Suppressor macrophage treated with lipopolysaccharide for 4 hours (primary cell): ENCODE data around the gene RPL21.
"Not testable (repeated sequence)": the region's sequence is repeated elsewhere in the genome, so short reads cannot be mapped to it uniquely, and the experiment has no call there.

Experiments
- DNase-seq: peaks from one replicate; pipeline ENCODE4 v3.0.0-alpha.2; 2020

RPL21 gene

GRCh38 chr13:27293076-27293691 lies 41.8 kb downstream of the RPL21 start:
- DNase-seq: no peak

DNA sequence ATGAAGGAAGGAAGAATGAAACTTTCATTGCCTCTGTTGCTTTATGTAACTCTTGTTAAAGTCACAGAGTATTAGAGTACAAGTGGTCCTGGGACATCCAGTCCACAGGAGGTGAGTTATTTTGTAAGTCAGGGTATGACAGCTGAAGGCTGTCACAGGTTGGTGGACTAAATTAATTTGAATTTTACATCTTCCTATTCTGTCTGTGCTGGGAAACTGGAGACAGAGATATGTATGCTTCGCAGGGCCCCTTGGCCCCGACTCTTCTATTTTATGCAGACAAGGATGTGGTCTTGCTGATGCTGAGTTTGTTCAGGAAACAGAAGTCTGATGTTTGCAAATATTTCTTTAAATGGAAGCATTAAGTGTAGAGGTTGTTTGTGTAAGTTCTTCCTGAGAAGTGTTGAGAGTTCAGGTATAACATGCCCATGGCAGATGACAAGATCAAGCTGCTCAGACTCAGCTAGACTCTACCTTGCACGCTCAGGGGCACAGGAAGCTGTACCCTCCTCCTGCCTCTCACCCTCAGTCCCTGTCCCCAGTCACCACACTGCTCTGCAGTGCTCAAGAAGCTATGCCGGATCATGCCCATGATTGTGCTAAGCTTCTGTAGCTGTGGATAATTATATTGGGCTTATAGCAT lies 42.6 kb downstream of the RPL21 start:
- DNase-seq: no peak

GRCh38 chr13:27295096-27295495 lies 43.7 kb downstream of the RPL21 start:
- DNase-seq: no peak

DNA sequence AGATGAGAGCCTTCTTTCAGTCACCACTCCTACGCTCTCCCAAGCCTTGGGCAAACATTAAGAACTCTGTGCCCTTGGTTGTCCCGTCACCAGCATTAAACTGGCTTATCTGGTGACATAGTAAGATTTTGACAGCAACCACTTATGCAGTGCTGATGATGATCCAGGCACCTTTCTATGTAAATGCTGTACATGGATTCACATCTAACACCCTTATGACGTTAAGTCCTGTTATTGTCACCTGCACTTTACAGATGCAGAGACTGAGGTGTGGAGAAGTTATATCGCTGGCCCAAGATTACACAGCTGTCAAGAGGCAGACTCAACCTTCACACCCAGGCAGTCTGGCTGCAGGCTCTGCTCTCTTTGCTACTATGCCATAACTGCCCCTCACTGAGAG lies 44.3 kb downstream of the RPL21 start:
- no peak for DNase-seq

- DNase-seq: no peak
These were observed 45.1 kb downstream of the RPL21 start for GRCh38 chr13:27296496-27296895.

DNA sequence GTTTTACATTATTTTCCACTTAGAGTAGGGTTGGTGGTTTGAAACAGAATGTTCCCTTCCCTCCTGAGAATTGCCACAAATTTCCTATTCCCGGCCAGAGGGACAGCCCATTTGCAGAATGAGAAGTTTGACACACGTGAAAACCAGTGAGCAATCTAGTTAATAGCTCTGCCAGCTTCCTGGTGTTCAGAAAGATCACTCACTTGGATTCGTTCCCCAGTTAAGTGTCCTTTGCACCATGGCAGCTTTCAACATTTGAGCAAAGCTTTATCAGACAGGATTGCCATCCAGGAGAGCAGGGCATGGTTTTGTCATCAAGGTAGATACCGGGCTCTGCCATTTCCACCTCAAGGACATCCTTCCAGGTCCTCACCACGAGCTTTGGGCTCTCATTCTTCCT lies 47.5 kb downstream of the RPL21 start:
- DNase-seq: no peak

- not testable (repeated sequence) for DNase-seq
These were observed 49.0 kb downstream of the RPL21 start for GRCh38 chr13:27300406-27300805.

GRCh38 chr13:27300941-27301586 lies 49.7 kb downstream of the RPL21 start:
- DNase-seq: no peak

DNA sequence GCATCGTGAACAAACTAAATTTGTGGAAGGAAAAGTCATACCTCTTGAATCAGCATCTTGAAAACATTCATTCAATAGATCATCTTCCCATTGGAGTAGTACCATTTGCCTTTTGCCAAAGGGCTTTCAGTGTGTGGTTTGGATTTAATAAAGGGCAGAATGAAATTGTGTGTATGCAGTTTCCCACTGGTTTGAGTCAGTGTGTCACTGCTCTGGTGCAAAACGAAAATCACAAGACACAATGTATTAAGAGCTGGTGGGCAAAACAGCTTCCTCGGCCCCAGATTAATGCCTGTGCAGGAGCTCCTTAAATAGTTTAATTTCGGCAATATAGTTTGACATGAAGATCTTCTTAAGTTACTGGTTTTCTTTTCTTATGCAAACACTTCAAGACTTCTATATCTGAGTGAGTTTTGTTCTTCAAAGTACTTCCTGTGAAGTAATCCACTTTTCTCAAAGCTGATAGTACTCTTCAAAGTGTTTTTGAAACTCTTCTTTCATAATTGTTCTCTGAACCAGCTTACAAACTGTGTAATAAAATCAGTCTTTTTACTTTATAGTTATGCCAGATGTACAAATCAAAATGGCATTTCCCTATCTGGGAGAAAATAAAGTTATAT lies 51.4 kb downstream of the RPL21 start:
- no peak for DNase-seq

DNA sequence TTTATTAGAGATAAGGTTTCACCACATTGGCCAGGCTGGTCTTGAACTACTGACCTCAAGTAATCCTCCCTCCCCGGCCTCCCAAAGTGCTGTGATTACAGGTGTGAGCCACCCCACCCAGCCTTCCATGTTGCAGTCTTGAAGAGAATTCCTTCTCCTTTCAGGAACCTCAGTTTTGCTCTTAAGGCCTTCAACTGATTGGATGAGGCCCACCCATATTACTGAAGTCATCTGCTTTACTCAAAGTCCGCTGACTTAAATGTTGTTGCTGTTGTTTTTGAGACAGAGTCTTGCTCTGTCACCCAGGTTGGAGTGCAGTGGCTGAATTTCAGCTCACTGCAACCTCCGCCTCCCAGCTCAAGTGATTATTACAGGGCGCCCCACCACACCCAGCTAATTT lies 52.7 kb downstream of the RPL21 start:
- DNase-seq: no peak

DNA sequence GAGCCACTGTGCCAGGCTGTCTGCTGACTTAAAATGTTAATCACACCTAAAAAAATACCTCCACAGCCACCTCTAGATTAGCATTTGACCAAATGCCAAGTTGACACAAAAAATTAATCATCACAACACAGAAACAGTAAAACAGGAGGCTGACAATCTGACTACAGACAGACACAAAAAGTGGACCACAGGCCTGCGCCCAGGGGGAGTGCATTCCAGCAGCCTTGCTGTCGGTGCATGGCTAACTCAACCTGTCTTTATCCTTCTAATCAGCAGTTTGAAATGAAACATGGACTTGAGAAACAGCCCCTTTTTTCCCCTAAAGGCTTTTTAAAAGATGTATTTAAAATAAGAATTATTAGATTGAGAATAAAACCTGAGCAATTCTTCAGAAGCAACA lies 53.3 kb downstream of the RPL21 start:
- no peak for DNase-seq
